Karpas-422 (cell line): ENCODE measurements around the gene OGDHL. TPM values are rescaled to one million over a fixed set of nuclear protein-coding genes. Genes with fewer than 3 reads are reported as not detected.

Experiments
- DNase-seq: peaks from one replicate; pipeline ENCODE4 v3.0.0-alpha.2; 2015
- H2AFZ ChIP-seq: fragments of 200-600 bp; sonication (generic); 2 replicates; pipeline ENCODE4 v1.6.1; 2014; ENCODE audit warnings: antibody characterized with exemption, low read length, mixed read lengths
- H3K27ac ChIP-seq: fragments of 200-600 bp; sonication (generic); 2 replicates; pipeline ENCODE4 v1.5.1; 2014; ENCODE audit warnings: mild to moderate bottlenecking, low read length, moderate library complexity
- H3K27me3 ChIP-seq: fragments of 200-600 bp; sonication (generic); 2 replicates; pipeline ENCODE4 v1.6.1; 2014; ENCODE audit warnings: low read length, mixed read lengths
- H3K36me3 ChIP-seq: fragments of 200-600 bp; sonication (generic); 2 replicates; pipeline ENCODE4 v1.6.1; 2014; ENCODE audit warnings: low read length, mixed read lengths; ENCODE audit not compliant: insufficient read depth
- H3K4me1 ChIP-seq: fragments of 200-600 bp; sonication (generic); 2 replicates; pipeline ENCODE4 v1.6.1; 2014; ENCODE audit warnings: mild to moderate bottlenecking, low read length, mixed read lengths
- H3K4me2 ChIP-seq: fragments of 200-600 bp; sonication (generic); 2 replicates; pipeline ENCODE4 v1.6.1; 2014; ENCODE audit warnings: low read length, low read depth, mild to moderate bottlenecking; ENCODE audit not compliant: poor library complexity, severe bottlenecking
- H3K4me3 ChIP-seq: fragments of 200-600 bp; sonication (generic); 2 replicates; pipeline ENCODE4 v1.5.1; 2014; ENCODE audit warnings: mild to moderate bottlenecking, antibody characterized with exemption, low read length, mixed read lengths
- H3K79me2 ChIP-seq: fragments of 200-600 bp; sonication (generic); 2 replicates; pipeline ENCODE4 v1.6.1; 2014; ENCODE audit warnings: mild to moderate bottlenecking, low read length, mixed read lengths
- H3K9ac ChIP-seq: fragments of 200-600 bp; sonication (generic); 2 replicates; pipeline ENCODE4 v1.6.0; 2014; ENCODE audit warnings: low read length
- H3K9me2 ChIP-seq: fragments of 200-600 bp; sonication (generic), shearing (Covaris generic); replicated peaks from 2 replicates; pipeline ENCODE4 v1.6.0; 2014; ENCODE audit warnings: mild to moderate bottlenecking, low read length, moderate library complexity; ENCODE audit not compliant: insufficient read depth
- H3K9me3 ChIP-seq: fragments of 300-700, 200-600 bp; sonication (generic); 2 replicates; pipeline ENCODE4 v1.6.1; 2014; ENCODE audit warnings: low read length, mixed read lengths
- H4K20me1 ChIP-seq: fragments of 200-600 bp; sonication (generic); 2 replicates; pipeline ENCODE4 v1.6.1; 2014; ENCODE audit warnings: mild to moderate bottlenecking, antibody characterized with exemption, low read length, low read depth; ENCODE audit not compliant: insufficient read depth
- total RNA-seq: library from RNA; depleted of rRNA; stranded (reverse); fragments of >200 nt; shearing (Covaris generic); gene quantifications from 2 replicates; pipeline ENCODE4 v1.2.3, GENCODE V29; 2014; ENCODE audit warnings: low replicate concordance

Gene OGDHL
- total RNA-seq, 1 experiment from 2014 or later, result 0.75 TPM

- Histone ChIP-seq H2AFZ (no peak overlapping the region), H3K36me3 (no peaks in the 10 kb centered on the region), H3K4me3 (no peak overlapping the region), H3K79me2 (no peaks in the 10 kb centered on the region), H3K4me2 (no peak overlapping the region), H3K9me2 (no peaks in the 10 kb centered on the region), H4K20me1 (no peaks in the 10 kb centered on the region), H3K9me3 (no peaks in the 10 kb centered on the region), H3K27me3 (no peaks in the 10 kb centered on the region), H3K4me1 (no peaks in the 10 kb centered on the region), H3K9ac (no peak overlapping the region), H3K27ac (no peak overlapping the region)
- no peak for DNase-seq
Observed at GRCh38 chr10:49746626-49747302, 15.4 kb downstream of the OGDHL start.

GRCh38 chr10:49745756-49746155 is 16.4 kb downstream of the OGDHL start:
- DNase-seq, result no peak
- H3K36me3 ChIP-seq, result no peaks in the 10 kb centered on the region
- no peak overlapping the region for H3K4me3 ChIP-seq
- H3K79me2 ChIP-seq, result no peaks in the 10 kb centered on the region
- no peaks in the 10 kb centered on the region for H4K20me1 ChIP-seq
- H3K27me3 ChIP-seq, result no peaks in the 10 kb centered on the region
- no peak overlapping the region for H3K4me2 ChIP-seq
- no peak overlapping the region for H2AFZ ChIP-seq
- H3K9me3 ChIP-seq, result no peaks in the 10 kb centered on the region
- H3K9me2 ChIP-seq, result no peaks in the 10 kb centered on the region
- H3K4me1 ChIP-seq, result no peaks in the 10 kb centered on the region
- H3K9ac ChIP-seq, result no peak overlapping the region
- H3K27ac ChIP-seq, result no peak overlapping the region

- Histone ChIP-seq H3K4me1 (no peaks in the 10 kb centered on the region), H3K79me2 (no peaks in the 10 kb centered on the region), H3K4me2 (no peak overlapping the region), H3K36me3 (no peaks in the 10 kb centered on the region), H4K20me1 (no peaks in the 10 kb centered on the region), H3K27me3 (no peaks in the 10 kb centered on the region), H3K9me3 (no peaks in the 10 kb centered on the region), H3K9ac (no peak overlapping the region), H3K4me3 (no peak overlapping the region), H3K9me2 (no peaks in the 10 kb centered on the region), H3K27ac (no peak overlapping the region), H2AFZ (no peak overlapping the region)
- DNase-seq, result no peak
Observed at GRCh38 chr10:49744924-49745605, 17.1 kb downstream of the OGDHL start.

- Histone ChIP-seq H3K36me3 (no peaks in the 10 kb centered on the region), H2AFZ (no peak overlapping the region), H3K4me3 (no peak overlapping the region), H3K4me1 (no peaks in the 10 kb centered on the region), H3K27ac (no peak overlapping the region), H3K4me2 (no peak overlapping the region), H3K79me2 (no peaks in the 10 kb centered on the region), H4K20me1 (no peaks in the 10 kb centered on the region), H3K9ac (no peak overlapping the region), H3K9me3 (no peaks in the 10 kb centered on the region), H3K9me2 (no peaks in the 10 kb centered on the region), H3K27me3 (no peaks in the 10 kb centered on the region)
- no peak for DNase-seq
Observed at GRCh38 chr10:49744091-49744685, 17.9 kb downstream of the OGDHL start.

- Histone ChIP-seq H3K79me2 (no peaks in the 10 kb centered on the region), H3K27ac (no peak overlapping the region), H3K9ac (no peak overlapping the region), H3K4me1 (no peaks in the 10 kb centered on the region), H3K36me3 (no peaks in the 10 kb centered on the region), H3K27me3 (no peaks in the 10 kb centered on the region), H3K9me3 (no peaks in the 10 kb centered on the region), H2AFZ (no peak overlapping the region), H3K9me2 (no peaks in the 10 kb centered on the region), H3K4me2 (no peak overlapping the region), H4K20me1 (no peaks in the 10 kb centered on the region), H3K4me3 (no peak overlapping the region)
- no peak for DNase-seq
Observed at GRCh38 chr10:49743464-49744075, 18.6 kb downstream of the OGDHL start.

GRCh38 chr10:49742683-49743463 is 19.2 kb downstream of the OGDHL start:
- H3K79me2 ChIP-seq, result no peaks in the 10 kb centered on the region
- no peak overlapping the region for H3K9ac ChIP-seq
- H3K9me3 ChIP-seq, result no peaks in the 10 kb centered on the region
- no peaks in the 10 kb centered on the region for H3K27me3 ChIP-seq
- H3K4me2 ChIP-seq, result no peak overlapping the region
- H4K20me1 ChIP-seq, result no peaks in the 10 kb centered on the region
- no peak for DNase-seq
- no peak overlapping the region for H3K27ac ChIP-seq
- H3K9me2 ChIP-seq, result no peaks in the 10 kb centered on the region
- no peak overlapping the region for H3K4me3 ChIP-seq
- H2AFZ ChIP-seq, result no peak overlapping the region
- H3K36me3 ChIP-seq, result no peaks in the 10 kb centered on the region
- no peaks in the 10 kb centered on the region for H3K4me1 ChIP-seq

GRCh38 chr10:49741108-49741995 is 20.8 kb downstream of the OGDHL start:
- H3K9me3 ChIP-seq, result no peaks in the 10 kb centered on the region
- DNase-seq, result no peak
- no peak overlapping the region for H3K9ac ChIP-seq
- H3K4me3 ChIP-seq, result no peak overlapping the region
- no peaks in the 10 kb centered on the region for H3K36me3 ChIP-seq
- H2AFZ ChIP-seq, result no peak overlapping the region
- H4K20me1 ChIP-seq, result no peaks in the 10 kb centered on the region
- no peaks in the 10 kb centered on the region for H3K9me2 ChIP-seq
- no peak overlapping the region for H3K27ac ChIP-seq
- no peaks in the 10 kb centered on the region for H3K27me3 ChIP-seq
- no peak overlapping the region for H3K4me2 ChIP-seq
- H3K4me1 ChIP-seq, result no peaks in the 10 kb centered on the region
- no peaks in the 10 kb centered on the region for H3K79me2 ChIP-seq
